NCI-H1694 treated with DMSO at 0.1 percent for 48 hours (cell line): ENCODE measurements around the gene CARMIL1.

Source experiments
- DNase-seq: peaks from one replicate; lab custom pipeline; 2025; lab: John Stamatoyannopoulos, UW

The CARMIL1 gene

DNA sequence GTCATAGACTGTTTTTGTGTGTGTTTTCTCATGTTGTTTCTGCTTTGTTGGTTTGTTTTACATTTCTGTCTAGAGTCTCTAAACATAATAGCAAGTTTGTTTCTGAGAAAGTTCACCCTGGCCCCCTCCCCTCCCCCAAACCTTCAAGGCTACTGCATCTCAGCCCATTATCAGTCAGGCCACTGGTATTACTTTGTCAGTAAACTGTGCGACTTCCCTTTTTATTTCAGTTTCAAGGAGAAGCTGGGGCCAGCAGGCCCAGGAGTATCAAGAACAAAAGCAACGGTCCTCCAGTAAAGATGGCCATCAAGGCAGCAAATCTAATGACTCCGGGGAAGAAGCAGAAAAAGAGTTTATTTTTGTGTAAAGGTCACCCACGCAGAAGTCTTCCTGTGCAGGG lies 340.0 kb downstream of the CARMIL1 start:
- no peak for DNase-seq

DNA sequence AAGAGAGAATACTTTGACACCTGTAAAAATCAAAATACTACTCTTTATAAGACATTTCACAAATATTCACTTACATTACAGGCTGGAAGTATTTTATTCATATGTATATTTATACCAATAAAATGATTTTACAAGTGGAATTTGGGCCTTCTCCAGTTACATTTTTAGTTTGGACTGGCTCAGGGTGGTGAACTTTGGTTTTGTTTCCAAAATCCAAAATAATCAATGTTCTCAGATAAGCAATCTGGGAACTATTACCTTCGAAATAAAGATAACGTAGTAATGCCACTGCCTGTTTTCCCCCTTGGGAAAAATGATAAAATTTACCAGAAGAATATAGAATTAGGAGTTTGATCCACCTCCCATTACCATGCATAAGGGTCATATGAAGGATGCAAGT lies 341.2 kb downstream of the CARMIL1 start:
- no peak for DNase-seq

DNA sequence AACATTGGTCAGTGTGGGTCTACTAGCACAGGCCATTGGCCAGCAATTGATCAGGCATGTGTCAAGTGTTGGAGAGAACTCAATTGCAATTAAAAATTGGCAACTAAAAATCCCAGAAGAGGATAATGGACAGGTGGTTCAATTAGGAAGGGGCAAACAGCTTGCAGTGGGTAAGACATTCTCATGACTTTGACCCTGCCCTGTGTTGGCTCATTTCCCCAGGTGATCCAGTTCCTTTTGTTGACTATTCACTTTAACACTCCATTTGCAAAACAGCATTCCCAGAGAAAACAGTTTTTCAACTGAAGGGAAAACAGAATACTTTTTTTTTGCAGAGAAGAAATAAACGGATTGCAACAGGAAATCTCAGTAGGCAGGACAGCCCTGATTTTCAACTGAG lies 343.9 kb downstream of the CARMIL1 start:
- DNase-seq, result no peak

DNA sequence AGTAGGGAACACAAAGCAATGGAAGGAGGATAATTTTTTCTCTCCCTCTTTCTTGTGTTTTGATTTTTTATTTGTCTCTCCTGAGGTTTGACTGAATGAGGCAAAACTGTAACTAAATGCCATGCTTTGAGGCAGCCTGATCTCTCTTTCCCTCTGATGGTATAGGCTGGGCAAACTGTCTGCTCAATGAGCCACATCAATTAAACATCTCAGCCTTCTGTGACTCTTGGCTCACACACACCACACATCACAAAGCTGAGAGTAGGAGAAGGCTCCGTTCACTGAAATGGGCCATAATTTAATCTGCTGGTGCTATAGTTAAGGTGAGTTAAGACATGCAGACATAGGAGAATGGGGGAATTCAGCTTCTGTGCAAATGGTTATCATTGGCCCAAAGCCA lies 344.7 kb downstream of the CARMIL1 start:
- peak; percentile 71 for DNase-seq

DNA sequence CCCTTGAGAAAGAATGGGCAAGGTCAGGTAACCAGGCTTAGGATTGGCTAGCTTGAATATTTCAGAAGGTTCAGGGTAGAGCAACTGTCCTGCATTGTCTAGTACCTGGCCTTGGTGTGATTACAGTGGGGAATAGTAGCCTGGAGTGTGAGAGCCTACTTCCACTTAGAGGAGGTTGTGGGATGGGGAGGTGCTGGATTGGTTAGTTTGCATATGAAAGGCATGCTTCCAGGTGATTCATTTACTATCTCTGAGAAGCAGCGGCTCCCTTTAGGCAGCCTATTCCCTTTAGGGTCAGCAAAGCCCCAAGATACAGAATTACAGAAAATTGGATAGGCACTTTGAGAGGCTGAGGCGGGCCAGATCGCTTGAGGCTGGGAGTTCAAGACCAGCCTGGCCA lies 347.8 kb downstream of the CARMIL1 start:
- DNase-seq, result no peak

DNA sequence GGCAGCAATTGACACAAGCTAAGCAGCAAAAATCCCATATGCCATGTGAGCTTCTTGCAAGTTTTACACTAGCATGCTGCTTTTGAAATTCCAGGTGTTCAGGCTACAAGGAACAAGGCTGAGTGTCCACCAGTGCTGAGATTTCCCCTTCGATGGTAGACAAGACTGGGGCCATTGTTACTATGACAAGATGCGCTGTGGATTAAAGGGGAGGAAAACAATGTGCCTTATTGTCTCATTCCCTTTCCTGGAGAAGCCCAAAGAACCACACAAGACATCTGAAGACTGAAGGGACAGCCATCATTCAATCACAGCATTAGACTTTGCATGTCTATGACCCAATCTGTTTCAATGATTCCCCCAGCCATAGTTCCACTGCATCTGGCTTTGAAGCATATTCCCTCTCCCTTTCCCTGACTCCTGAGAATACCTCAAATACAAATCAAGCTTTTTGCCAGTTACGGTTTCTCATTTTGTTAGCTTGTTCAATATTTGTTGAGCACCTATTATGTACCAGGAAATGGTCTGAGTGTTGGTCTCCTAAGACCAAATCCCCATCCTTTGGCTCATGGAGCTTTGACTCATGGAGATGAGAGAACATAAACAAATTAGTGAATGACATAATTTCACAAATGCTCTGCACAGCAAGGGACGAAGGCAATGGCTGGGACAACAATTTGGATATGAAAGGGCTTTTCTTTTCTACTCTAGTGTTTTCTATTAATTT lies 349.5 kb downstream of the CARMIL1 start:
- no peak for DNase-seq

DNA sequence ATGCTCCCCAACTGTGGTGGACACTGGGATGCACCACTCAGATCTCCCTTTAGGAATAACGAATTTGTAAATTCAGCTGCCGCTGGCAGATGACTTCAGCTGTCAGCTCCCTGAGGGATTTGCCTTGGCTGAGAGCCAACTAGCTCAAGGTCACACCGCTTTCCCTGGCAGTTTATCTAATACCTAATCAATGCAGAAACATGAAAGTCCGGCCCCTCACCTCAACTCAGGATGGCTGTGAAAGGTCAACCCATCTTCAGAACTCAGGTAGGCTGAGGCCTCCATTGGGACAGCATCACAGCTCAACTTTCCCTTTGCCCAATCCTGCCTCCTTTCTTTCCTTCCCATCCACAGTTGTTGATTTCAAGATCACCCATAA lies 350.0 kb downstream of the CARMIL1 start:
- DNase-seq, result peak; percentile 17

DNA sequence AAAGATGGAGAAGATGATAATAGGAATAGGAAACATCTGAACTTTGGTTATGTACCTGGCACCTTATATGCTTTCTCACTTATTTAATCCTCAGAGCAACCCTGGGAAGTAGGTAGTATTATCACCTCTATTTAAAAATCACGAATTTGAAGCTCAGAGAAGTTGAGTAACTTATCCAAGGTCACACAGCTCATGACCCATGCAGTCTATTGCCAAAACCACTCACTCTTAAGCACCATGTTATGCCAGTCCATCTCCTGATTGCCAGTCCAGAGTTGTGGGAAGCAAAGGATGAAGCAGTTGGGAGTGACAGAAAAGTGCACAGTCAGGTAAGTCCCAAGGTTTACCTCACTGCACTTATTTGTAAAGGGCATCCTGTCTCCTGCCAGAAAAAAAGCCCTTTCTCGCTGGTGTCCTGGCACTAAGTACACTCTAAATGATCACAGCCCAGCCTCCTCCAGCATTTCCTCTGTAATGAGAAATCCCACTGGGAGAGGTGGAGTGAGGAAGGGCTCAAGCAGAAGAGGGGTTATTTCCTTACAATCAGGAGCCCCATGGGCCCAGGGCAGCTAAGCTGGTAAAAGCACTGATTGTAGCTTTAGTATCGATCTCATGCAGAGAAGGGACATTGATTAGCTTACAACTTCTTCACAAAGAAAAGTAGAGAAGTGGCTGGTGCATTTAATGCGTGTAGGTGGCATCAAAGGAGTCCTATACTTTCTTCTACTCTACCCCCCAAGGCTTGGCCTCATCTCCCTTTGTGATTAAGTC lies 351.5 kb downstream of the CARMIL1 start:
- no peak for DNase-seq

DNA sequence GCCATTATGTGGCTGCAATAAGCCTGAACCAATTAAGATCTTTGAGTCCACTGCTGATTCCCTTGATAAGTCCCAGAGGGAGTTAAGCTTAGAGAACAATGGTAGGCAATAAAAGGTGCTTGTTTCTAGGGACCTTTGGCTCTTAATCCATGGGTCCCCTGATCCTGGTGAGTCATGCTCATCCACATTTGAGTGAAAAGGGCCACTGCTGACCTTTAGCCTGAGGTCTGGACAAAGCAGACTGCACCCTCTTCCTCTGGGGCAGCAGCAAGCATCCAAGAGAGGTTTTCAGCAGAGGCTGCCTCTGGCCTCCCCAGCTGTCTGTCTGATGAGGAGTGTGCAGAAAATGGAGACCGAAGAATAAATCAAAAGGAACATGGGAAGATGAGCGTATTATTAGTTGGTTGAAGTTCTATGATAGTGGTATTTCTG lies 356.7 kb downstream of the CARMIL1 start:
- no peak for DNase-seq

DNA sequence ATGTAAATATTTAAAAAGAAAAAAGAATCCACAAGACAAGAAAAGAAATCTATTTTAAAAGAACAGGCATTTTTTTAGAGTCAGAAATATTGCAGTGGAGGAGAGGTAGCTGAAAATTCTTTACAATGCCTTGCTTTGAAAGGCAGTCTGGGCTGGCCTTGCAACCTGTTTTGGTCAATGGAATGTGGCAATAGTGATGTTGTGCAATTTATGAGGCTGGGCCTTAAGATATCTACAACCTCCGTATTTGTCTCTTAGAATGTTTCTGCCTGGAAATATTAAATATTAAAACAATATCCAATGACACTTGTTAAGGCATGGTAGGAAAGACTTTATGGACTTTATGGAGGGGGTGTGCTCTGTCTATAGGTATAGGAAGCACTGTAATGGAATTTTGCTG lies 358.0 kb downstream of the CARMIL1 start:
- DNase-seq, result no peak

DNA sequence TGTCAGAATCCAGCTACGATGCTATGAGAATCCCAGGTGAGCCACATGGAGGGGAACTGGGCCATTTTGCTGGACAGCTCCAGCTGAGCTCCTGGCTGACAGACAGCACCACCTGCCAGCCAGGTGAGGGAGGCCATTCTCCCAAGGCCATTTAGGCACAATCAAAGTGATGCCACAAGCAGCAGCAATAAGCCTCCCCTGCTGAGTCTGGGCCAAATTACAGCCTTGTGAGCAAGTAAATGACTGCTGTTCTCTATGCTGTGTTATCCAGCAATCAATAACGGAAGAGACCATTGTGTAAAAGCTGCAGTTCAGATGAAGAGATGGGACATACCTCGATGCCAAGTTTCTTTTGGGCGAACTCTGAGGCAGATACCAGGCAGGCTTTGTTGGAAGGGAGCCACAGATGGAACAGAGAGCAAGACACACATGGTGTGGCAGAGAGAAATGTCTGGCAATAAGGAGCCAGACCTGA lies 358.8 kb downstream of the CARMIL1 start:
- no peak for DNase-seq

DNA sequence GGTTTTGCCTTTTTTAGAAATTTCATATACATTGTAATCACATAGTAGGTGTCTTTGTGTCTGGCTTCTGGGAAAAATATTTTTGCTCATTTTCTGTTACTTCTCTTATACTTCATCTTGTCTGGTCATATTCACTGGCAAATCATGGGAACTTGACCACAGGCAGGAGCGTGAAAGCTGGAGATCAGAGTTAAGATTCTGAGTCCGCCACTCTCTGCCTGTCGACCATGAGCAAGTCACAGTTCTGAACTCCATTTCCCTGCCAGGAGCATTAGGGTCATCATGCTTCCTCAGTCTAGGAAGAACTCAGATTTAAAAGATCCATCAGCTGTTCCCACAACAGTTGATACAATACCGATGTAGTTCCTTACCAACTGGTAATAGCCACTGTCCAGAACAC lies 360.5 kb downstream of the CARMIL1 start:
- no peak for DNase-seq

DNA sequence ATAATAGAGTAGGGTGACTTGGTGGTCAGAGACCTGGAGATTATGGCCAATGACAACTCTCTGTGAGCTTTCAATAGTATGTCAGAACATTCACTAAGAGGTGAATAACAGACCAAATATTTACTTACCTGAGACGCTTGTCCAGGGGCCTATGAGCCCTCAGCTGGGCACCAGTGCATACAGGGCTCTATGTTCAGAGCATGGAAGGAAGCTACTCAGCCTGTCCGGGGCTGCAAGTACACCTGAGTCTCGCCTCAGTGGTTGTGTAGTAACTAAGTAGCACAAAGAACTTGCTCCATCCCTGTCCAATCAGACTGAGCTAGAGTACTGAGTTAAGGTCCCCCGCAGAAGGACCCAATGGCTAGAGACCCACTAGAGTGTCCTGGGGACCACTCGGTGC lies 361.3 kb downstream of the CARMIL1 start:
- no peak for DNase-seq

DNA sequence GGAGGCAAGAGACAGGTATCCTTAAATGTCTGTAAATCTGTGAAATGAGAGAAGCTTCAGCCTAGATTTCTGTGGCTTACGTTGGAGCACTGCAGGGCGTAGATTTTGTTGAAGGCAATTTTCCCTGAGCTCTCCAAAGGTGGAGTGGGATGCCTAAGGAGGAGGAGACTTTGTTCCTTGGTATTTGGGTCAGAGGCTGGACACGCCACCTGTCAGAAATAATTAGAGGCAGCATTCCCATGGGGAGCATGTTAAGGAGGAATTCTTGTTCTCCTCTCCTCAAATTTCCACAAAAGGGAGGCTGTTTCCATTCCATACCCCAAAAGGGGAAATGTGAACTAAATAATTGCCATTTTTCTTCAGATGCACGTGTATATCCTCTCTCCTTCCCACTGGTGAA lies 361.7 kb downstream of the CARMIL1 start:
- DNase-seq, result no peak

DNA sequence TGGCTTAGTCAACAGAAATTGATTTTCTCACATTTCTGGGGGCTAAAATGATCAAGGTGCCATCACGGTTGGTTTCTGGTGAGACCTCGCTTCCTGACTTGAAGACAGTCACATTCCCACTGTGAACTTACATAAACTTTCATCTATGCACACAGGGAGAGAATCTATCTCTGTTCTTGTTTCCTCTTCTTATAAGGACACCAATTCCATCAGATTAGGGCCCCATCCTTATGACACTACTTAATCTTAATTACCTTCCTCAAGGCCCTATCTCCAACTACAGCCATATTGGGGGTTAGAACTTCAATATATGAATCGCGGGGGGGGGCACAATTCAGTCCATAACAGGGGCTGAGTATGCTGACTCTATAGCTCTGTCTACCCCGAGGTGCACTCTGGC lies 362.2 kb downstream of the CARMIL1 start:
- no peak for DNase-seq

DNA sequence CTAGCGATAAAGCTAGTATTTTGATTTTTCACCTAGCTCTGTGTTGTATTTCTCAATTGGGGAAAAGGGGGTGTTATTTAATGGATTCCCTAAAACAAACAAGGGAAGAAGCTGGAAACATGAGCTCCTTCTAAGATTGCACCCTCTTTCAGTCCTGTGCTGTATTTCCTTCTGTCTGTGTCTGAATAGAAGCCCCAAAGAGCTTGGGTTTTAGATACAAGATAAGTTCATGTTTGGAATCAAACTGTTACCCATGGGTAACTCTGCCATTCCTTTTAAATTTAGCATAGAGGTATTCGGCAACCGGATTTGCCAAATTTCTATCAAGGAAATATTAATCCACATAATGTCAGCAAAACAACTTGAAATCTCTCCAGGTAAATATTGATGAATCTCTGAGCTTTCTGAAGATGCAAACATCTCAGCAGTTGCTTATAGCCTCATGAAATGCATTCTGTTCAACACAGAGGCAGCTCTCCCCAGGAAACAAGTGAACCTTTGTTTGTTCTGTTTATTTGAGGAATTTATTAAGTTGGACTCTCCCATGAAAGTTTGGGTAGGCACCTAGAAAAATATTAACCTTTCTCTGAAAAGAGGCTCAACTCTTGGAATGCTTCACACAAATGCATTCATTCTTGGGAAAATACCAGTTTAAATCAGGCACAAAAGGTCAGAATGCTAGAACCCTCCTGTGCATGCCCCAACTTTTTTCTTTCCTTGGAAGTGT lies 362.9 kb downstream of the CARMIL1 start:
- no peak for DNase-seq

DNA sequence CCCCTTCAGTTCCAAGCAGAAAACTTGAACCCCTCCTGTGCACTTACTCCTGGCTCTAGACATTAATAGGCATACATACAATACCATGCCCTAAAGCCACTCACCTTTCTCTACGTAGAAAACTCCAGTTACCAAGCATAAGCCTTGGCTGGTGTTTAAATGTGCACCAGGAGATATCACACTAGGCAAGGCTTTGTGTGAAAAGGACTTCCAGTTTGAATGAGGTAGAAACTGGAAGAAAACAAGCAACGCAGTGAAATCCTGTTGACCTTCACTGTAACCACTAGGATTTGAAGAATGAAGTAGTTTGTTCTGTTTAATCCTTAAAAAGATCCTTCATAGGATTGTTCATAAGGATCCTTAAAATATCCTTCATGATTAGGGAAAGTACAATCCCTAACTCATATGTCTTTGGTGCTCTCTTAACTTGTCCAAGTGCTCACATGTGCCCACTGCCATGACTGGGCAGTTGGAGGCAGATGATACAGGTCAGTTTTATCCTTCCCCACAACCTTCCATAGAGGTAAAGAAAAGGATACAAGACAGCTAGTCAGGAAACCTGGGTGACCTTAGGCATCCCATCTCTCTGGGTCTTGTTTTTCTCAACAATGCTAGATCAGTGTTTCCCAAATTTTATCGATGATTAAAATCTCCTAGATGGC lies 363.6 kb downstream of the CARMIL1 start:
- DNase-seq, result no peak

DNA sequence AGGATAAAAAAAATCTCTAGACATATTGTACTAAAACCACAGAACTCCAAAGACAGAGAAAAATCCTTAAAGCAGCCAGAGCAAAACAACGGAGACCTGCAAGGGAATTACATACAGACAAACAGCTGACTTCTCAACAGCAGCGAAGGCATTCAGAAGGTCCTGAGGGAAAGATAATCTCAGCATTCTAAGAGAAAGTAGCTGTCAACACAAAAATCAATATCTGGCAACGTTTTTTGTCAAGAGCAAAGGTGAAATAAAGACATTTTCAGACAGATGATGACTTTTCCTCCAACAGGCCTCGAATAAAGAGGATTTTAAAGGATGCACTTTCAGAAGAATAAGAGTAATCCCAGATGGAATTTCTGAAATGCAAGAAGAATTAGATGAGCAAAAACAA lies 366.7 kb downstream of the CARMIL1 start:
- DNase-seq, result no peak

DNA sequence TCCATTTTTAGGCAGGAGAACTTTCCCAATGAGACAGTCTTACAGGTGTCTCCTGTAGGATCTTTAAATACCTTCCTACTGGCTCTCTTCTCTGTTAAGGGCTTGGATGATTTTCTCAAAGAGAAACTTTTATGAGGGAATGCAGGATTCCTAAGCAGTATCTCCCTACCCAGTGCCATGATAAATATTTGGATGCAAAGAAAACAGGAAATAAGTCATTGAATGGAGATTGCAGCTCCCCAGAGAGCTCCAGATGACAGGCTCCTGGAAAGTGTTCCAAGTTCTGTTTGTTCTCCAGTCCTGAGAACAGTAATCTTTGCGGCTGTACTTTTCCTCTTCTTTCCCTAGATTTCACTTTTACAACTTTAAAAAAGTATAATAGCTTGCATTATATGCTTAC lies 370.4 kb downstream of the CARMIL1 start:
- DNase-seq, result no peak

DNA sequence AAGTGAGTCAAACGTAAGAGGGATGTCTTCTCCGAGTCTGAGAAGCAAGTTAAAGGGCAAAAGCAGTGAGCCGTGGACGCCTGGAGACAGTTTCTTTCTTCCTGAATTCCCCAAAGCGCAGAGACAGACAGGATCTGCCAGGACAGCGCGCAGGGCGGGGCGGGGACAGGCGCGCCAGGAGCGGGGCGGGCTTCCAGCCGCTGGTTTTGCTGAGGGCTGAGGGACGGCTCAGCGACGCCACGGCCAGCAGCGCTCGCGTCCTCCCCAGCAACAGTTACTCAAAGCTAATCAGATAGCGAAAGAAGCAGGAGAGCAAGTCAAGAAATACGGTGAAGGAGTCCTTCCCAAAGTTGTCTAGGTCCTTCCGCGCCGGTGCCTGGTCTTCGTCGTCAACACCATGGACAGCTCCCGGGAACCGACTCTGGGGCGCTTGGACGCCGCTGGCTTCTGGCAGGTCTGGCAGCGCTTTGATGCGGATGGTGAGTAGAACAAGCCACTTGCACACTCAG lies 372.9 kb downstream of the CARMIL1 start, which contains the start of gene SCGN:
SCGN (plus strand) TSS at position 209 of the 509 bp plus-strand sequence; CDS start at position 398, 189 bp downstream.
- DNase-seq, result no peak

DNA sequence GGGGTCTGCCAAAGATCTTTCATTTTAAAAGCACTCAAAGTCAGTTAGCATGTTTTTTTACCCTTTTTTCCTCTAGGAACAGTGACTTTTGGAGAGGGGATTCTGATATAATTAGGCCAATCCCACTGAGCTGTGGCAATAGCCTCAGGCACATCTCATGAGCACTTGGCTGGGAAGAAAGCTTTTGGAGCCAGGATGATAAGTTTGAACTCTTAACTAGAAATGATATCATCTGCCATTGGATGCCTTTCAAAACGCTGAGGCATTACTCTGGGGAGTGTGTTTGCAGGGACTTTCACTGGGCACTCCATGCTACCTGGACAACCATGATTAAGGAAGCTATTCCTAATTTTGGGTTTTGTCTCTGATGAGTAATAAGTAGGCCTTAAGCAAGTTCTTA lies 376.5 kb downstream of the CARMIL1 start:
- no peak for DNase-seq
